Activated T-helper 1 cell treated with Interleukin-2 at 50 U/mL for 16 hours (primary cell): ENCODE results near the gene SF3A1.

Experiments used
- DNase-seq: peaks from one replicate; pipeline ENCODE4 v3.0.0-alpha.2; 2020; ENCODE audit warnings: low read depth

The SF3A1 gene

GRCh38 chr22:30385942-30386341, 29.2 kb upstream of the SF3A1 start:
- DNase-seq = no peak

- DNase-seq = no peak
Measured at GRCh38 chr22:30383061-30383460, 26.4 kb upstream of the SF3A1 start.

- no peak for DNase-seq
Measured at GRCh38 chr22:30382340-30382739, 25.6 kb upstream of the SF3A1 start.

- DNase-seq = no peak
Measured at GRCh38 chr22:30381264-30381663, 24.6 kb upstream of the SF3A1 start.

- DNase-seq = no peak
Measured at GRCh38 chr22:30380011-30380410, 23.3 kb upstream of the SF3A1 start.

GRCh38 chr22:30375312-30375849, 18.7 kb upstream of the SF3A1 start:
- no peak for DNase-seq

GRCh38 chr22:30373331-30374325, 16.9 kb upstream of the SF3A1 start:
- DNase-seq = no peak

- DNase-seq = no peak
Measured at GRCh38 chr22:30372915-30373314, 16.2 kb upstream of the SF3A1 start.

GRCh38 chr22:30371981-30372380, 15.3 kb upstream of the SF3A1 start:
- DNase-seq = no peak

GRCh38 chr22:30371321-30371720, 14.6 kb upstream of the SF3A1 start:
- no peak for DNase-seq

- no peak for DNase-seq
Measured at GRCh38 chr22:30370641-30371230, 14.0 kb upstream of the SF3A1 start.

GRCh38 chr22:30368420-30368819, 11.7 kb upstream of the SF3A1 start:
- DNase-seq = no peak

- DNase-seq = no peak
Measured at GRCh38 chr22:30365891-30366290, 9.2 kb upstream of the SF3A1 start.

GRCh38 chr22:30362651-30363281, 6.1 kb upstream of the SF3A1 start:
- DNase-seq = no peak

GRCh38 chr22:30361916-30362650, 5.4 kb upstream of the SF3A1 start:
- DNase-seq = no peak

- DNase-seq = no peak
Measured at GRCh38 chr22:30358541-30358940, 1.8 kb upstream of the SF3A1 start.

GRCh38 chr22:30357650-30358215, 1.0 kb upstream of the SF3A1 start:
- no peak for DNase-seq

GRCh38 chr22:30357236-30357570, 509 bp upstream of the SF3A1 start:
- DNase-seq = no peak

- no peak for DNase-seq
Measured at GRCh38 chr22:30354644-30355043, 2.0 kb downstream of the SF3A1 start.

- DNase-seq = no peak
Measured at GRCh38 chr22:30351226-30351625, 5.5 kb downstream of the SF3A1 start.

GRCh38 chr22:30348809-30349208, 7.9 kb downstream of the SF3A1 start:
- DNase-seq = no peak

- no peak for DNase-seq
Measured at GRCh38 chr22:30348404-30348803, 8.3 kb downstream of the SF3A1 start.
